WI38 (cell line): Measurements from ENCODE around the gene SV2A.

Experiments
- H3K4me3 ChIP-seq: 2 replicates; pipeline ENCODE4 v1.5.1; 2011; ENCODE audit warnings: low read depth, mild to moderate bottlenecking, control low read depth, low read length
- TF ChIP-seq, protein P1 (sequence below): IDR thresholded peaks from 2 replicates; pipeline ENCODE4 v1.5.1; 2012; ENCODE audit warnings: low read depth, mild to moderate bottlenecking, control low read depth, low read length

Gene SV2A

GRCh38 chr1:149937759-149938158 is 20.1 kb upstream of the SV2A start:
- TF ChIP-seq, protein P1, sequence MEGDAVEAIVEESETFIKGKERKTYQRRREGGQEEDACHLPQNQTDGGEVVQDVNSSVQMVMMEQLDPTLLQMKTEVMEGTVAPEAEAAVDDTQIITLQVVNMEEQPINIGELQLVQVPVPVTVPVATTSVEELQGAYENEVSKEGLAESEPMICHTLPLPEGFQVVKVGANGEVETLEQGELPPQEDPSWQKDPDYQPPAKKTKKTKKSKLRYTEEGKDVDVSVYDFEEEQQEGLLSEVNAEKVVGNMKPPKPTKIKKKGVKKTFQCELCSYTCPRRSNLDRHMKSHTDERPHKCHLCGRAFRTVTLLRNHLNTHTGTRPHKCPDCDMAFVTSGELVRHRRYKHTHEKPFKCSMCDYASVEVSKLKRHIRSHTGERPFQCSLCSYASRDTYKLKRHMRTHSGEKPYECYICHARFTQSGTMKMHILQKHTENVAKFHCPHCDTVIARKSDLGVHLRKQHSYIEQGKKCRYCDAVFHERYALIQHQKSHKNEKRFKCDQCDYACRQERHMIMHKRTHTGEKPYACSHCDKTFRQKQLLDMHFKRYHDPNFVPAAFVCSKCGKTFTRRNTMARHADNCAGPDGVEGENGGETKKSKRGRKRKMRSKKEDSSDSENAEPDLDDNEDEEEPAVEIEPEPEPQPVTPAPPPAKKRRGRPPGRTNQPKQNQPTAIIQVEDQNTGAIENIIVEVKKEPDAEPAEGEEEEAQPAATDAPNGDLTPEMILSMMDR = no peak
- no peak overlapping the region for H3K4me3 ChIP-seq

GRCh38 chr1:149936992-149937705 is 19.5 kb upstream of the SV2A start:
- TF ChIP-seq, protein P1 = no peak; the same call in 1 of the 2 replicates

GRCh38 chr1:149936170-149936991 is 18.7 kb upstream of the SV2A start, which contains the start of gene MTMR11:
MTMR11 (minus strand) TSS chr1:149936879; CDS start chr1:149936647, 232 bp downstream.
- peak within 1 kb of the TSS; percentile 66 for H3K4me3 ChIP-seq
- TF ChIP-seq, protein P1 = no peak

More at GRCh38 chr1:149936992-149937705, 19.5 kb upstream of the SV2A start:
- peak overlapping the region; percentile 66 for H3K4me3 ChIP-seq

DNA sequence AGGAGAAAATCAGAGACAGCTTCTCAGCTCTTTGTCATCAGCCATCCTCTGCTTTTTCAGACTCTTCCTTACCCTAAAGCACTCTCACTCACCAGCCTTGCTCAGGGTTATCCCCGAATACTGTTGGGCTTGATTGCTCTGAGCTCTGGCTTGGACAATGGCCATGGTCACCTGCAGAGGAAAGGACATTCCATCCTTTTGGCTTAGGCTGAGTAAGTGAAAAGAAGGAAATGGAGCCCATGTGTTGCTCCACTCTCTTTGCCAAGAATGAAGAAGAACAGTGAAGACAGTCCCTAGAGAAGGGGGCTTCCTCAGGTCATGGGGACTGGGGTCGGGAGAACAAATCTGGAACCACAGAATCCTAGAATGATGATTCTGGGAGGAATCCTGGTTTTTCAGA is 16.7 kb upstream of the SV2A start:
- TF ChIP-seq, protein P1 = no peak
- H3K4me3 ChIP-seq = no peak overlapping the region

DNA sequence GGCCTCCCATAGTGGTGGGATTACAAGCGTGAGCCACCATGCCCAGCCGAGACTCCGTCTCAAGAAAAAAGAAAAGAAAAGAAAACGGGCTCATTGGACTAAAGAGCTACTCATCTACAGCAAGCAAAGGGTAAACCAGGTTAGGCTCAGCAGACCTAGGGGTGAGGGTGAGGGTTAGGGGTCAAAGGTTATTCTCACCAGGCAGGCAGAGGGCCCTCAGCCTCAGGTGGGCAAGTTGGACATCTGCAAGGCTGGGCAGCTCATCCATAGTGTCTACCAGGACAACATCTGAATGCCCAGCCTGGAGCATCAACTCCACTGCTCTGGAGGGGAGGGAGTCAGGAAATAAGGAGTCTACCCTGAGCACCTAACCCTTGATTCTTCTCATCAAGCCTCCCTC is 15.6 kb upstream of the SV2A start:
- TF ChIP-seq, protein P1 = no peak
- H3K4me3 ChIP-seq = no peak overlapping the region

DNA sequence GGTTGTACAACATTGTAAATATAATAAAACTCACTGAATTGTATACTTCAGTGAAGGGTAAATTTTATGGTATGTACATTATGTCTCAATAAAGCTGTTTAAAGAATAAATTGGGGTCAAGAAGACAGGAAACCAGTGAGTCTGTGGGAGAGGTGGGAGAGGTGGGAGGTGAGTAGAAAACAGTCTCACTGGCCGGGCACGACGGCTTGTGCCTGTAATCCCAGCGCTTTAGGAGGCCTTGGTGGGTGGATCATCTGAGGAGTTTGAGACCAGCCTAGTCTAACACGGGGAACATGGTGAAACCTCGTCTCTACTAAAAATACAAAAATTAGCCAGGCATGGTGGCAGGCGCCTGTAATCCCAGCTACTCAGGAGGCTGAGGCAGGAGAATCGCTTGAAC is 14.8 kb upstream of the SV2A start:
- TF ChIP-seq, protein P1 = no peak
- H3K4me3 ChIP-seq = no peak overlapping the region
